Esophagus squamous epithelium (tissue), 5 donors: ENCODE data around the gene MOB3C. TPM values are rescaled to one million over a fixed set of nuclear protein-coding genes. Genes with fewer than 3 reads are reported as not detected.
"Not testable (repeated sequence)": the region's sequence is repeated elsewhere in the genome, so short reads cannot be mapped to it uniquely, and the experiment has no call there.

Experiments used
- DNase-seq: peaks from one replicate; lab custom pipeline; 2025; lab: John Stamatoyannopoulos, UW
- H3K27ac ChIP-seq, 4 donors: fragments of 200-600 bp; sonication (generic); one replicate each; pipeline ENCODE4 v1.5.1; 2016 to 2019; ENCODE audit warnings: mild to moderate bottlenecking in 1 of 4
- H3K27me3 ChIP-seq, 4 donors: fragments of 200-600 bp; sonication (generic); 1 replicate in 3 of 4; 2 replicates in 1 of 4; pipeline versions ENCODE4 v1.5.1 to v1.6.0; 2017 to 2021; ENCODE audit warnings: antibody characterized with exemption in 1 of 4
- H3K36me3 ChIP-seq, 3 donors: fragments of 200-600 bp; sonication (generic); one replicate each; pipeline ENCODE4 v1.5.1; 2016 to 2019
- H3K4me1 ChIP-seq, 3 donors: fragments of 200-600 bp; sonication (generic); one replicate each; pipeline ENCODE4 v1.5.1; 2017 to 2019
- H3K4me3 ChIP-seq, 4 donors: fragments of 200-600 bp; sonication (generic); 1 replicate in 3 of 4; 2 replicates in 1 of 4; pipeline ENCODE4 v1.5.1; 2016 to 2019; ENCODE audit warnings: mild to moderate bottlenecking in 2 of 4, moderate library complexity in 1 of 4
- H3K9me3 ChIP-seq, 3 donors: fragments of 200-600 bp; sonication (generic); one replicate each; pipeline ENCODE4 v1.5.1; 2016 to 2019
- POLR2A ChIP-seq, 4 donors: fragments of 450-650 bp; IDR thresholded peaks; one replicate each; pipeline ENCODE4 v1.6.1; 2017; ENCODE audit warnings: antibody characterized with exemption in 4 of 4, mild to moderate bottlenecking in 4 of 4, moderate library complexity in 3 of 4
- WGBS, 2 donors: methylation state at CpG; one replicate each; pipeline ENCODE4 v1.1.5; 2018; 5-methylcytosine and 5-hydroxymethylcytosine counted together
- intact Hi-C: fragments of 100-400 bp; cut with DNase I; formaldehyde crosslinking; loops from one replicate; pipeline ENCODE4 v1.15.0; 2022
- total RNA-seq, 4 donors: library from RNA; depleted of rRNA; stranded (reverse); fragments of >200 nt; gene quantifications; one replicate each; pipeline ENCODE4 v1.1.0, GENCODE V29; 2016
- TF ChIP-seq, protein P1 (sequence below), 6 experiments: fragments of 450-650 bp in 4 of 6; fragments of 200-600 bp in 2 of 6; sonication (generic) in 2 of 6; IDR thresholded peaks; one replicate each; pipeline ENCODE4 v1.5.1; 2016 to 2019; ENCODE audit warnings: antibody characterized with exemption in 6 of 6, mild to moderate bottlenecking in 4 of 6, moderate library complexity in 4 of 6
- donor health status: DM: yes; HTN: yes; CAD: no.

MOB3C gene
- total RNA-seq, 4 donors from 2014 or later: 12.0 to 29.3 (median 18.7) TPM

- DNase-seq: no peak
- intact Hi-C loops: no loop called here
- H3K4me3 ChIP-seq: no peak overlapping the region
- no peaks in the 10 kb centered on the region for H3K9me3 ChIP-seq
- no peaks in the 10 kb centered on the region for H3K27me3 ChIP-seq
- TF ChIP-seq, protein P1, sequence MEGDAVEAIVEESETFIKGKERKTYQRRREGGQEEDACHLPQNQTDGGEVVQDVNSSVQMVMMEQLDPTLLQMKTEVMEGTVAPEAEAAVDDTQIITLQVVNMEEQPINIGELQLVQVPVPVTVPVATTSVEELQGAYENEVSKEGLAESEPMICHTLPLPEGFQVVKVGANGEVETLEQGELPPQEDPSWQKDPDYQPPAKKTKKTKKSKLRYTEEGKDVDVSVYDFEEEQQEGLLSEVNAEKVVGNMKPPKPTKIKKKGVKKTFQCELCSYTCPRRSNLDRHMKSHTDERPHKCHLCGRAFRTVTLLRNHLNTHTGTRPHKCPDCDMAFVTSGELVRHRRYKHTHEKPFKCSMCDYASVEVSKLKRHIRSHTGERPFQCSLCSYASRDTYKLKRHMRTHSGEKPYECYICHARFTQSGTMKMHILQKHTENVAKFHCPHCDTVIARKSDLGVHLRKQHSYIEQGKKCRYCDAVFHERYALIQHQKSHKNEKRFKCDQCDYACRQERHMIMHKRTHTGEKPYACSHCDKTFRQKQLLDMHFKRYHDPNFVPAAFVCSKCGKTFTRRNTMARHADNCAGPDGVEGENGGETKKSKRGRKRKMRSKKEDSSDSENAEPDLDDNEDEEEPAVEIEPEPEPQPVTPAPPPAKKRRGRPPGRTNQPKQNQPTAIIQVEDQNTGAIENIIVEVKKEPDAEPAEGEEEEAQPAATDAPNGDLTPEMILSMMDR (IDR thresholded peaks at IDR 0.05): no peak
- no peak for TF ChIP-seq POLR2A (IDR thresholded peaks at IDR 0.05)
- H3K27ac ChIP-seq: peak overlapping the region in 1 of 4 donors; percentile 6
- 42 to 56% methylated on average over 2 of the region's 2 CpGs for WGBS, 2 donors
- H3K36me3 ChIP-seq: peaks cover 0 to 95% (median 8%) of the 10 kb centered on the region in 3 donors
- peaks cover 0 to 22% (median 0%) of the 10 kb centered on the region in 3 donors for H3K4me1 ChIP-seq
These were observed 40.0 kb upstream of the MOB3C start for GRCh38 chr1:46656643-46657042.

DNA sequence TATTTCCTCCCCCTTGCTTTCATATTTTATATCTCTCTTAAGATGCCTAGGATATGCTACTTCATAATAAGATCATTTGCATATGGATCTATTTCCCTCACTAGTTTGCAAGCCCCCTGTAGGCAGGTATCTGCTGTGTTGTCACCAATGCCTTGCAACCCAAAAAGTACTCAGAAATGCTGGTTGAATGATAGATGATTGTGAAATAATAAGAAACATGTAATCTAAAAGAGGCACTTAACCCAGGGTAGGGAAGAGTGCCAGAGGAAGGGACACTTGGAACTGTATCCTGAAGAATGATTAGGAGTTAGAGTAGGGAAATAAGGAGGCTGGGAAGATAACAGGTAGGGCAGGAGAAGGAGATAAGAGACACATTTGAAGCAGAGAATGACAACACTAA is 39.2 kb upstream of the MOB3C start:
- intact Hi-C loops: no loop called here
- no peak for DNase-seq
- H3K4me3 ChIP-seq: no peak overlapping the region
- H3K4me1 ChIP-seq: peaks cover 0 to 22% (median 0%) of the 10 kb centered on the region in 3 donors
- H3K36me3 ChIP-seq: peaks cover 0 to 90% (median 8%) of the 10 kb centered on the region in 3 donors
- H3K27ac ChIP-seq: no peak overlapping the region
- no peaks in the 10 kb centered on the region for H3K27me3 ChIP-seq
- no peaks in the 10 kb centered on the region for H3K9me3 ChIP-seq
- TF ChIP-seq, protein P1 (IDR thresholded peaks at IDR 0.05): no peak
- no peak for TF ChIP-seq POLR2A (IDR thresholded peaks at IDR 0.05)

- H3K27ac ChIP-seq, H3K4me3 ChIP-seq, intact Hi-C loops, DNase-seq, H3K27me3 ChIP-seq, H3K9me3 ChIP-seq: not testable (repeated sequence)
- peaks cover 0 to 22% (median 0%) of the 10 kb centered on the region in 3 donors for H3K4me1 ChIP-seq
- WGBS, 2 donors: 96% methylated on average over 2 of the region's 2 CpGs
- H3K36me3 ChIP-seq: peaks cover 0 to 92% (median 8%) of the 10 kb centered on the region in 3 donors
These were observed 38.1 kb upstream of the MOB3C start for GRCh38 chr1:46654698-46655097.

GRCh38 chr1:46654012-46654411 is 37.4 kb upstream of the MOB3C start:
- Histone ChIP-seq H3K4me1 (peaks cover 0 to 22% (median 0%) of the 10 kb centered on the region in 3 donors), H3K27ac (peak overlapping the region in 3 of 4 donors; percentile 56 to 67 (median 65)), H3K36me3 (peaks cover 0 to 94% (median 13%) of the 10 kb centered on the region in 3 donors), H3K4me3 (no peak overlapping the region), H3K9me3 (peaks cover 0 to 12% (median 7%) of the 10 kb centered on the region in 3 donors), H3K27me3 (no peaks in the 10 kb centered on the region)
- TF ChIP-seq POLR2A (IDR thresholded peaks at IDR 0.05): no peak
- TF ChIP-seq, protein P1 (IDR thresholded peaks at IDR 0.05): no peak
- 62 to 100% methylated on average over 1 of the region's 1 CpG for WGBS, 2 donors
- DNase-seq: no peak
- intact Hi-C loops: no loop called here

GRCh38 chr1:46653405-46653958 is 36.9 kb upstream of the MOB3C start:
- H3K27ac ChIP-seq: peak overlapping the region; percentile 8 to 67 (median 60)
- intact Hi-C loops: no loop called here
- WGBS, 2 donors: 65 to 72% methylated on average over 2 of the region's 2 CpGs

More at GRCh38 chr1:46653405-46653958, 36.9 kb upstream of the MOB3C start:
- Histone ChIP-seq H3K4me1 (peaks cover 0 to 22% (median 0%) of the 10 kb centered on the region in 3 donors), H3K27me3 (no peaks in the 10 kb centered on the region), H3K9me3 (peaks cover 0 to 12% (median 7%) of the 10 kb centered on the region in 3 donors), H3K36me3 (peaks cover 0 to 94% (median 13%) of the 10 kb centered on the region in 3 donors), H3K4me3 (no peak overlapping the region)
- no peak for DNase-seq
- TF ChIP-seq, protein P1 (IDR thresholded peaks at IDR 0.05): no peak
- no peak for TF ChIP-seq POLR2A (IDR thresholded peaks at IDR 0.05)
